ENCODE measurements around the gene FOXO6. TPM values are rescaled to one million over a fixed set of nuclear protein-coding genes. Genes with fewer than 3 reads are reported as not detected.

The FOXO6 gene
- total and polyA plus RNA-seq, 7 donors: 0.42 to 8.6 (median 0.88) TPM

DNA sequence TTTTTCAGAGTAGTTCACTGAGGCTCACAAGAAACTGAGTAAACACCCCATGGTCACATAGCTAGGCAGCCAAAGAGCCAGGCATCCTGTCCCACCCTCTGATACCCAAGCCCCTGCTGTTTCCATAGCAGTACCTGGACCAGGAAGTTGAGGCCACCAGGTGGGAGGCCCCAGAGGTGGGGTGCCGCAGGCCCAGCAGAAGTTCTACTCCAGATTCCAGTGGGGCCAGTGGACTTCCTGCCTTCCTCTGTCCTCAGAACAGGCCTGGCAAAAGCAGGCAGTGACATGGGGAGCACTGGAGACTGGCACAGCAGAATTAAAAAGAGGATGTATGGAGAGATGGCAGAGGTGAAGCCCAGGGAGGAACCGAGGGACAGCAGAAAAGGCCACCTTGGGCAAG is 19.0 kb downstream of the FOXO6 start:
- Histone ChIP-seq H3K36me3 (ENCODE audit: insufficient read depth in 1 of 2, low read depth in 1 of 2) (no peaks in the 10 kb centered on the region), H3K9me3 (no peaks in the 10 kb centered on the region), H3K4me3 (no peak overlapping the region), H3K4me1 (peaks cover 19% of the 10 kb centered on the region), H3K27me3 (ENCODE audit: insufficient read depth in 3 of 3, low read length in 2 of 3) (peaks cover 0 to 8% (median 0%) of the 10 kb centered on the region in 3 donors), H3K27ac (peak overlapping the region; percentile 49)
- TF ChIP-seq, protein P1, sequence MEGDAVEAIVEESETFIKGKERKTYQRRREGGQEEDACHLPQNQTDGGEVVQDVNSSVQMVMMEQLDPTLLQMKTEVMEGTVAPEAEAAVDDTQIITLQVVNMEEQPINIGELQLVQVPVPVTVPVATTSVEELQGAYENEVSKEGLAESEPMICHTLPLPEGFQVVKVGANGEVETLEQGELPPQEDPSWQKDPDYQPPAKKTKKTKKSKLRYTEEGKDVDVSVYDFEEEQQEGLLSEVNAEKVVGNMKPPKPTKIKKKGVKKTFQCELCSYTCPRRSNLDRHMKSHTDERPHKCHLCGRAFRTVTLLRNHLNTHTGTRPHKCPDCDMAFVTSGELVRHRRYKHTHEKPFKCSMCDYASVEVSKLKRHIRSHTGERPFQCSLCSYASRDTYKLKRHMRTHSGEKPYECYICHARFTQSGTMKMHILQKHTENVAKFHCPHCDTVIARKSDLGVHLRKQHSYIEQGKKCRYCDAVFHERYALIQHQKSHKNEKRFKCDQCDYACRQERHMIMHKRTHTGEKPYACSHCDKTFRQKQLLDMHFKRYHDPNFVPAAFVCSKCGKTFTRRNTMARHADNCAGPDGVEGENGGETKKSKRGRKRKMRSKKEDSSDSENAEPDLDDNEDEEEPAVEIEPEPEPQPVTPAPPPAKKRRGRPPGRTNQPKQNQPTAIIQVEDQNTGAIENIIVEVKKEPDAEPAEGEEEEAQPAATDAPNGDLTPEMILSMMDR (IDR thresholded peaks at IDR 0.05): no peak
- WGBS, 3 donors: 50 to 77% (median 60%) methylated on average over 2 of the region's 2 CpGs
- ATAC-seq (no peak), DNase-seq (no peak)
- intact Hi-C loops (cut with DNase I): no loop called here

- WGBS, 3 donors: 21 to 34% (median 25%) methylated on average over 26 to 29 of the region's 29 CpGs
- H3K4me3 ChIP-seq: peak overlapping the region; percentile 64
- no peaks in the 10 kb centered on the region for H3K36me3 ChIP-seq (ENCODE audit: insufficient read depth in 1 of 2, low read depth in 1 of 2)
- peaks cover 0 to 8% (median 0%) of the 10 kb centered on the region in 3 donors for H3K27me3 ChIP-seq (ENCODE audit: insufficient read depth in 3 of 3, low read length in 2 of 3)
- peak overlapping the region; percentile 49 for H3K27ac ChIP-seq
- ATAC-seq (peak in 2 of 4 donors; percentile 19 to 39), DNase-seq (peak; percentile 67 to 81)
- TF ChIP-seq, protein P1 (IDR thresholded peaks at IDR 0.05): no peak
- no peaks in the 10 kb centered on the region for H3K9me3 ChIP-seq
- intact Hi-C loops (cut with DNase I): no loop called here
- H3K4me1 ChIP-seq: peaks cover 19% of the 10 kb centered on the region
Observed at GRCh38 chr1:41380979-41381691, 19.9 kb downstream of the FOXO6 start.

DNA sequence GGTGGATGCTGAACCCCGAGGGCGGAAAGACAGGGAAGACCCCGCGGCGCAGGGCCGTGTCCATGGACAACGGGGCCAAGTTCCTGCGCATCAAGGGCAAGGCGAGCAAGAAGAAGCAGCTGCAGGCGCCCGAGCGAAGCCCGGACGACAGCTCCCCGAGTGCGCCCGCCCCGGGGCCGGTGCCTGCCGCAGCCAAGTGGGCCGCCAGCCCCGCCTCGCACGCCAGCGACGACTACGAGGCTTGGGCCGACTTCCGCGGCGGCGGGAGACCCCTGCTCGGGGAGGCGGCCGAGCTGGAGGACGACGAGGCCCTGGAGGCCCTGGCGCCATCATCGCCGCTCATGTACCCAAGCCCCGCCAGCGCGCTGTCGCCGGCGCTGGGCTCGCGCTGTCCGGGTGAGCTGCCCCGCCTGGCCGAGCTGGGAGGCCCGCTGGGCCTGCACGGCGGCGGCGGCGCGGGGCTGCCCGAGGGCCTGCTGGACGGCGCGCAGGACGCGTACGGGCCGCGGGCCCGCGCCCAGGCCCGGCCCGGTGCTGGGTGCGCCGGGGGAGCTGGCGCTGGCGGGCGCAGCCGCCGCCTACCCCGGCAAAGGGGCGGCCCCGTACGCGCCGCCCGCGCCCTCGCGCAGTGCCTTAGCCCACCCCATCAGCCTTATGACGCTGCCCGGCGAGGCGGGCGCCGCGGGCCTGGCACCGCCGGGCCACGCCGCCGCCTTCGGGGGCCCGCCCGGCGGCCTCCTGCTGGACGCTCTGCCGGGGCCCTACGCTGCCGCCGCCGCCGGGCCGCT is 20.7 kb downstream of the FOXO6 start:
- intact Hi-C loops (cut with DNase I): no loop called here
- peak overlapping the region; percentile 64 for H3K4me3 ChIP-seq
- TF ChIP-seq, protein P1 (IDR thresholded peaks at IDR 0.05): no peak
- no peaks in the 10 kb centered on the region for H3K9me3 ChIP-seq
- peaks cover 19% of the 10 kb centered on the region for H3K4me1 ChIP-seq
- peak overlapping the region; percentile 66 for H3K27ac ChIP-seq
- peaks cover 0 to 8% (median 0%) of the 10 kb centered on the region in 3 donors for H3K27me3 ChIP-seq (ENCODE audit: insufficient read depth in 3 of 3, low read length in 2 of 3)
- no peaks in the 10 kb centered on the region for H3K36me3 ChIP-seq (ENCODE audit: insufficient read depth in 1 of 2, low read depth in 1 of 2)
- ATAC-seq: peak in 3 of 4 donors; percentile 13 to 39 (median 35)
- WGBS, 3 donors: 25 to 36% (median 29%) methylated on average over 69 to 112 of the region's 112 CpGs
- peak; percentile 63 to 67 for DNase-seq

DNA sequence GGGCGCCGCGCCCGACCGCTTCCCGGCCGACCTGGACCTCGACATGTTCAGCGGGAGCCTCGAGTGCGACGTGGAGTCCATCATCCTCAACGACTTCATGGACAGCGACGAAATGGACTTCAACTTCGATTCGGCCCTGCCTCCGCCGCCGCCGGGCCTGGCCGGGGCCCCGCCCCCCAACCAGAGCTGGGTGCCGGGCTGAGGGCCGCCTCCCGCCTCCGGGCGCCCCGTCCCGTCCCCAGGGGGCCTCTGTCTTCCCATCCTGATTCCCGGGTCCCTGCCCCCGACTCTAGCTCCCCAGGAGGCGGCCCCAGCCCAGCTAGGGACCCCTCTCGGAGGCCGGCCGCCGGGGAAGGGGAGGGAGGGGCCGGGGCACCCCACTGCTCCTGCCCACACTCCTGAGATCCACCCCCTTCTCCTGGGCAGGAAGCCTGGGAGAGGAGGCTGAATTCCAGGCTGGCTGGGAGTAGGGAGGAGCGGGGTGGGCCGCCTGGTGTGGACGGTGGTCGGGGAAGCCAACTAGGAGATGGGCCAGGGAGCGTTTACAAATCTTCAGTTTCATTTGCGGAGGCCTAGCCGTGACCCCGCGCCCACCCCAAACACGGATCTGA is 21.4 kb downstream of the FOXO6 start:
- H3K9me3 ChIP-seq: no peaks in the 10 kb centered on the region
- peak; percentile 64 to 72 for DNase-seq
- peaks cover 19% of the 10 kb centered on the region for H3K4me1 ChIP-seq
- H3K36me3 ChIP-seq (ENCODE audit: insufficient read depth in 1 of 2, low read depth in 1 of 2): no peaks in the 10 kb centered on the region
- intact Hi-C loops (cut with DNase I): no loop called here
- peak overlapping the region; percentile 66 for H3K27ac ChIP-seq
- H3K27me3 ChIP-seq (ENCODE audit: insufficient read depth in 3 of 3, low read length in 2 of 3): peaks cover 0 to 8% (median 0%) of the 10 kb centered on the region in 3 donors
- H3K4me3 ChIP-seq: peak overlapping the region; percentile 64
- peak in 2 of 4 donors; percentile 20 to 24 for ATAC-seq
- TF ChIP-seq, protein P1 (IDR thresholded peaks at IDR 0.05): no peak
- WGBS, 3 donors: 23 to 38% (median 27%) methylated on average over 42 to 48 of the region's 48 CpGs
